ENCODE measurements around the gene COQ5.

COQ5 gene

GRCh38 chr12:120563495-120563894, 34.5 kb upstream of the COQ5 start:
- Histone ChIP-seq H3K9me3 (ENCODE audit: insufficient read depth, low read length) (no peaks in the 10 kb centered on the region), H3K27me3 (ENCODE audit: low read depth, low read length) (no peaks in the 10 kb centered on the region), H3K4me3 (ENCODE audit: low read length) (no peak overlapping the region), H3K27ac (ENCODE audit: low read length) (no peak overlapping the region), H3K36me3 (replicated peaks; ENCODE audit: low read depth, low read length) (peaks cover 64% of the 10 kb centered on the region), H2AFZ (ENCODE audit: low read depth, low read length) (no peak overlapping the region), H4K20me1 (ENCODE audit: insufficient read depth, low read length) (no peaks in the 10 kb centered on the region), H3K79me2 (ENCODE audit: low read length) (no peaks in the 10 kb centered on the region), H3K9ac (ENCODE audit: low read length) (no peak overlapping the region), H3K4me1 (ENCODE audit: low read length) (no peaks in the 10 kb centered on the region), H3K4me2 (ENCODE audit: low read length) (no peak overlapping the region)
- TF ChIP-seq EZH2phosphoT487 (IDR thresholded peaks at IDR 0.05; ENCODE audit: low read depth), result no peak
- TF ChIP-seq CTCF (IDR thresholded peaks at IDR 0.05; ENCODE audit: low read depth, low read length), result no peak

GRCh38 chr12:120562906-120563305, 33.9 kb upstream of the COQ5 start:
- Histone ChIP-seq H3K79me2 (ENCODE audit: low read length) (no peaks in the 10 kb centered on the region), H3K4me1 (ENCODE audit: low read length) (no peaks in the 10 kb centered on the region), H2AFZ (ENCODE audit: low read depth, low read length) (no peak overlapping the region), H4K20me1 (ENCODE audit: insufficient read depth, low read length) (no peaks in the 10 kb centered on the region), H3K9ac (ENCODE audit: low read length) (no peak overlapping the region), H3K36me3 (replicated peaks; ENCODE audit: low read depth, low read length) (peaks cover 64% of the 10 kb centered on the region), H3K9me3 (ENCODE audit: insufficient read depth, low read length) (no peaks in the 10 kb centered on the region), H3K27ac (ENCODE audit: low read length) (no peak overlapping the region), H3K4me3 (ENCODE audit: low read length) (no peak overlapping the region), H3K4me2 (ENCODE audit: low read length) (no peak overlapping the region), H3K27me3 (ENCODE audit: low read depth, low read length) (no peaks in the 10 kb centered on the region)
- TF ChIP-seq EZH2phosphoT487 (IDR thresholded peaks at IDR 0.05; ENCODE audit: low read depth) (no peak), CTCF (IDR thresholded peaks at IDR 0.05; ENCODE audit: low read depth, low read length) (no peak)

DNA sequence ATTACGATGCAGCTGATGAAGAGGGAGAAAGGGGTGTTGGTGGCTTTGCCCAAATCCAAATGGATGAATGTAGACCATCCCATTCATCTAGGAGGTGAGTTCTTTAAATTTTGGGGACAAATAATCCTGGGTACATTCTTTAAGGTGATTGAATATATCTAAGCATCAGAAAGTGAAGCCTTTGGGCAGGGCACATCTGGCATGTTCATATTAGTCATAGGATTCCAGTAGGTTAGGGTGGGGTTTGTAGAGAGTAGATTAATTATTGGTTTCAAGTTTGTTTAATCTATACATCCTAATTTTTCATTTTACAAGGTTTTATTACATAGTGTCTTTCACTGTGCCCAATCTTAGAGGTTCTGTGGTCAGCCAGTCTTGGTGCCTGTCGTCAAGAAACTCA, 28.6 kb upstream of the COQ5 start:
- H3K27me3 ChIP-seq (ENCODE audit: low read depth, low read length), result no peaks in the 10 kb centered on the region
- no peak overlapping the region for H3K27ac ChIP-seq (ENCODE audit: low read length)
- TF ChIP-seq EZH2phosphoT487 (IDR thresholded peaks at IDR 0.05; ENCODE audit: low read depth) (no peak), CTCF (IDR thresholded peaks at IDR 0.05; ENCODE audit: low read depth, low read length) (no peak)
- H3K4me3 ChIP-seq (ENCODE audit: low read length), result no peak overlapping the region
- no peaks in the 10 kb centered on the region for H3K79me2 ChIP-seq (ENCODE audit: low read length)
- no peaks in the 10 kb centered on the region for H4K20me1 ChIP-seq (ENCODE audit: insufficient read depth, low read length)
- no peak overlapping the region for H3K4me2 ChIP-seq (ENCODE audit: low read length)
- no peaks in the 10 kb centered on the region for H3K4me1 ChIP-seq (ENCODE audit: low read length)
- H3K9ac ChIP-seq (ENCODE audit: low read length), result no peak overlapping the region
- peaks cover 40% of the 10 kb centered on the region for H3K36me3 ChIP-seq (replicated peaks; ENCODE audit: low read depth, low read length)
- H2AFZ ChIP-seq (ENCODE audit: low read depth, low read length), result no peak overlapping the region
- no peaks in the 10 kb centered on the region for H3K9me3 ChIP-seq (ENCODE audit: insufficient read depth, low read length)

DNA sequence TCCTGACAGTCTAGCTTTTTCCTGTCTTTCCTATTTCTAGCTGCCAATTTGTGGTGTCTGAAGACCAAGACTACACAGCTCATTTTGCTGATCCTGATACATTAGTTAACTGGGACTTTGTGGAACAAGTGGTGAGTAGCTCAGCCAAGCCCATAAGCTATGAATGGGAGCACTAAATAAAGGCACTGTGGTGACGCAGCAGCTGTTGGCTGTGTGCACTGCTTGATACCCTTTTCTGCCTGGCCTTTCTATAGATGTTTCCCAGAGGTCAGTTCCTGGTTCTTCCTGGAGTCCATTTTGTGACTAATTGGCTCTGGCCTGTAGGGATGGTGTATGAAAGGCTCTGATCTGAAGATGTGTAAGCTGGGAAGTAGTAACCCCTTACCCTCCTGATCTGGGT, 25.7 kb upstream of the COQ5 start:
- Histone ChIP-seq H3K4me2 (ENCODE audit: low read length) (no peak overlapping the region), H3K36me3 (replicated peaks; ENCODE audit: low read depth, low read length) (peaks cover 27% of the 10 kb centered on the region), H3K79me2 (ENCODE audit: low read length) (peaks cover 9% of the 10 kb centered on the region; the same call in 1 of the 2 replicates)

More for the DNA sequence above, 25.7 kb upstream of the COQ5 start:
- Histone ChIP-seq H3K27me3 (ENCODE audit: low read depth, low read length) (no peaks in the 10 kb centered on the region), H4K20me1 (ENCODE audit: insufficient read depth, low read length) (no peaks in the 10 kb centered on the region), H3K4me1 (ENCODE audit: low read length) (no peaks in the 10 kb centered on the region), H2AFZ (ENCODE audit: low read depth, low read length) (no peak overlapping the region), H3K4me3 (ENCODE audit: low read length) (no peak overlapping the region), H3K27ac (ENCODE audit: low read length) (no peak overlapping the region), H3K9ac (ENCODE audit: low read length) (no peak overlapping the region), H3K9me3 (ENCODE audit: insufficient read depth, low read length) (no peaks in the 10 kb centered on the region)
- TF ChIP-seq EZH2phosphoT487 (IDR thresholded peaks at IDR 0.05; ENCODE audit: low read depth) (no peak), CTCF (IDR thresholded peaks at IDR 0.05; ENCODE audit: low read depth, low read length) (no peak)

Data from OCI-LY3 (cell line).